ENCODE measurements around the gene DLG2. TPM values are rescaled to one million over a fixed set of nuclear protein-coding genes. Genes with fewer than 3 reads are reported as not detected.

The DLG2 gene
- total RNA-seq, 3 donors from 2014 or later (not counting 1 experiment from before 2014, with no cell fraction given), result 1.7 to 2.9 (median 2.2) TPM

GRCh38 chr11:84929738-84930137, 697.4 kb downstream of the DLG2 start:
- no peak for TF ChIP-seq CTCF (IDR thresholded peaks at IDR 0.05)
- H3K9me3 Mint-ChIP-seq, result peaks cover 5 to 18% of the 10 kb centered on the region in 2 donors
- no peak overlapping the region for H3K4me3 ChIP-seq (ENCODE audit: low read length)
- no peaks in the 10 kb centered on the region for H3K27me3 Mint-ChIP-seq (ENCODE audit: low read depth in 2 of 2)
- no peaks in the 10 kb centered on the region for H3K9me3 ChIP-seq (ENCODE audit: control insufficient read depth, insufficient read depth, low read length)
- intact Hi-C loops (cut with micrococcal nuclease), result no loop called here
- H3K36me3 Mint-ChIP-seq, result peaks cover 2% of the 10 kb centered on the region
- no peak overlapping the region for H3K4me3 Mint-ChIP-seq
- no peaks in the 10 kb centered on the region for H3K27me3 ChIP-seq (ENCODE audit: control insufficient read depth, insufficient read depth, low read length)
- no peak for ATAC-seq
- no peak overlapping the region for H3K27ac Mint-ChIP-seq
- H3K4me1 Mint-ChIP-seq, result no peaks in the 10 kb centered on the region
- no peaks in the 10 kb centered on the region for H3K4me1 ChIP-seq (ENCODE audit: control insufficient read depth, insufficient read depth, low read length)
- no peak overlapping the region for H3K27ac ChIP-seq (ENCODE audit: low read length)
- no peak for DNase-seq
- H3K36me3 ChIP-seq (ENCODE audit: control insufficient read depth, insufficient read depth, low read length), result no peaks in the 10 kb centered on the region
- no CpG with 5 or more reads among the region's 2 CpGs for WGBS (ENCODE audit: insufficient coverage)

- ATAC-seq, result no peak
- H3K27me3 ChIP-seq (ENCODE audit: control insufficient read depth, insufficient read depth, low read length), result no peaks in the 10 kb centered on the region
- H3K36me3 Mint-ChIP-seq, result no peaks in the 10 kb centered on the region
Measured at GRCh38 chr11:84924154-84924692, 702.9 kb downstream of the DLG2 start.

GRCh38 chr11:84923489-84923888, 703.7 kb downstream of the DLG2 start:
- 79% methylated on average over 4 of the region's 4 CpGs for WGBS (ENCODE audit: insufficient coverage)
- Histone ChIP-seq H3K9me3 (ENCODE audit: control insufficient read depth, insufficient read depth, low read length) (no peaks in the 10 kb centered on the region), H3K36me3 (ENCODE audit: control insufficient read depth, insufficient read depth, low read length) (no peaks in the 10 kb centered on the region), H3K27ac (ENCODE audit: low read length) (no peak overlapping the region), H3K4me1 (ENCODE audit: control insufficient read depth, insufficient read depth, low read length) (no peaks in the 10 kb centered on the region), H3K4me3 (ENCODE audit: low read length) (no peak overlapping the region), H3K27me3 (ENCODE audit: control insufficient read depth, insufficient read depth, low read length) (no peaks in the 10 kb centered on the region)
- no peaks in the 10 kb centered on the region for H3K36me3 Mint-ChIP-seq
- H3K4me3 Mint-ChIP-seq, result no peak overlapping the region
- no peak overlapping the region for H3K27ac Mint-ChIP-seq
- intact Hi-C loops (cut with micrococcal nuclease), result no loop called here
- DNase-seq, result no peak
- ATAC-seq, result no peak
- H3K9me3 Mint-ChIP-seq, result peaks cover 2 to 13% of the 10 kb centered on the region in 2 donors
- H3K4me1 Mint-ChIP-seq, result no peaks in the 10 kb centered on the region
- TF ChIP-seq CTCF (IDR thresholded peaks at IDR 0.05), result no peak
- H3K27me3 Mint-ChIP-seq (ENCODE audit: low read depth in 2 of 2), result no peaks in the 10 kb centered on the region

More at GRCh38 chr11:84924154-84924692, 702.9 kb downstream of the DLG2 start:
- Histone ChIP-seq H3K9me3 (ENCODE audit: control insufficient read depth, insufficient read depth, low read length) (no peaks in the 10 kb centered on the region), H3K27ac (ENCODE audit: low read length) (no peak overlapping the region), H3K36me3 (ENCODE audit: control insufficient read depth, insufficient read depth, low read length) (no peaks in the 10 kb centered on the region), H3K4me3 (ENCODE audit: low read length) (no peak overlapping the region), H3K4me1 (ENCODE audit: control insufficient read depth, insufficient read depth, low read length) (no peaks in the 10 kb centered on the region)
- no peak overlapping the region for H3K27ac Mint-ChIP-seq
- H3K27me3 Mint-ChIP-seq (ENCODE audit: low read depth in 2 of 2), result no peaks in the 10 kb centered on the region
- no peak for DNase-seq
- intact Hi-C loops (cut with micrococcal nuclease), result no loop called here
- no peaks in the 10 kb centered on the region for H3K4me1 Mint-ChIP-seq
- H3K4me3 Mint-ChIP-seq, result no peak overlapping the region
- WGBS (ENCODE audit: insufficient coverage), result 80% methylated on average over 4 of the region's 4 CpGs
- TF ChIP-seq CTCF (IDR thresholded peaks at IDR 0.05), result no peak
- peaks cover 2 to 13% of the 10 kb centered on the region in 2 donors for H3K9me3 Mint-ChIP-seq

- no peaks in the 10 kb centered on the region for H3K36me3 Mint-ChIP-seq
Measured at GRCh38 chr11:84922836-84923235, 704.3 kb downstream of the DLG2 start.

More at GRCh38 chr11:84922836-84923235, 704.3 kb downstream of the DLG2 start:
- TF ChIP-seq CTCF (IDR thresholded peaks at IDR 0.05), result no peak
- no peaks in the 10 kb centered on the region for H3K4me1 Mint-ChIP-seq
- Histone ChIP-seq H3K27me3 (ENCODE audit: control insufficient read depth, insufficient read depth, low read length) (no peaks in the 10 kb centered on the region), H3K36me3 (ENCODE audit: control insufficient read depth, insufficient read depth, low read length) (no peaks in the 10 kb centered on the region), H3K4me3 (ENCODE audit: low read length) (no peak overlapping the region), H3K27ac (ENCODE audit: low read length) (no peak overlapping the region), H3K4me1 (ENCODE audit: control insufficient read depth, insufficient read depth, low read length) (no peaks in the 10 kb centered on the region), H3K9me3 (ENCODE audit: control insufficient read depth, insufficient read depth, low read length) (no peaks in the 10 kb centered on the region)
- H3K4me3 Mint-ChIP-seq, result no peak overlapping the region
- H3K9me3 Mint-ChIP-seq, result peaks cover 2 to 12% of the 10 kb centered on the region in 2 donors
- no peak overlapping the region for H3K27ac Mint-ChIP-seq
- H3K27me3 Mint-ChIP-seq (ENCODE audit: low read depth in 2 of 2), result no peaks in the 10 kb centered on the region
- intact Hi-C loops (cut with micrococcal nuclease), result no loop called here
- DNase-seq, result no peak
- WGBS (ENCODE audit: insufficient coverage), result 27% methylated on average over 13 of the region's 13 CpGs
- no peak for ATAC-seq
